Measurements from ENCODE around the gene MYH7.
A peak's percentile ranks its signal among the peaks of the same experiment; 100 is the strongest.
"Not testable (repeated sequence)": the region's sequence is repeated elsewhere in the genome, so short reads cannot be mapped to it uniquely, and the experiment has no call there.

Gene MYH7

DNA sequence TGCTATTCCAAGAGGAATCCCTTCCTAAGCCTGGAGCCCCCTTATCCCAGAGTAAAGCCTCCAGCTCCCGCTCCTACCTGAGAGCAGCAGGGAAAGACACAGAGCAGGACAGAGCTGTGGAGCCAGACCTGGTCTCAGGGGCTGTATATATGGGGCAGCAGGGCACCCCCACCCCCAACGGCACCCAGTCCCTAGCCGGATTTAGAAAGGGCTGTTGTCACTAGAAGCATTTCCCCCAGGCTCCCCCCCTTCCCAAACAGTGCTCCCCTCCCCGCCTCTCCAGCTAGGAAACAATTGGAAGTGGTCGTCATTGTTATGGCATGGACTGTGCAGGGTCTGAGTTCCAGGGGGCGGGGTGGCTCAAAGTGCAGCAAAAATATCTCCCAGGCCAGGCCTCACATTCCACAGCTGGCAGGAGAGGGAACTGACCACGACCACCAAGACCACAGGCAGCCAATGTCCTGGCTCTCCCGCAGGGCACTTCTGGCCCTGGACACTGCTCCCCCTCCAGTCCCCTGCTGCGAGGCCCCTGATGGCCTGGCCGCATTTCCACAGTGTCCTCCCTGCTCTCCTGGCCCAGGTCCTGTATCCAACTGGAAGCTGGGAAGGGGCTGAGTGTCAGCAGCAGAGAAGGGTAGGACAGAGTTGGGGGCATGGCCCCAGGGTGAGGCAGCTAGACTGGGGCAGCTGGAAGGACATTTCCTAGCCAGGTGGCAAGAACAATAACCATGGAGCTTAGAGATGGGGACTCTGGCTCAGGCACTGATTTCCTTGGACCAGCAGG, at the start of gene MYH7:
Gene MYH7 (minus strand): TSS at position 118 of the 784 bp plus-strand sequence. CDS start 1,928 bp downstream, outside the sequence.
- no peak for DNase-seq (ENCODE audit: low read depth)

DNA sequence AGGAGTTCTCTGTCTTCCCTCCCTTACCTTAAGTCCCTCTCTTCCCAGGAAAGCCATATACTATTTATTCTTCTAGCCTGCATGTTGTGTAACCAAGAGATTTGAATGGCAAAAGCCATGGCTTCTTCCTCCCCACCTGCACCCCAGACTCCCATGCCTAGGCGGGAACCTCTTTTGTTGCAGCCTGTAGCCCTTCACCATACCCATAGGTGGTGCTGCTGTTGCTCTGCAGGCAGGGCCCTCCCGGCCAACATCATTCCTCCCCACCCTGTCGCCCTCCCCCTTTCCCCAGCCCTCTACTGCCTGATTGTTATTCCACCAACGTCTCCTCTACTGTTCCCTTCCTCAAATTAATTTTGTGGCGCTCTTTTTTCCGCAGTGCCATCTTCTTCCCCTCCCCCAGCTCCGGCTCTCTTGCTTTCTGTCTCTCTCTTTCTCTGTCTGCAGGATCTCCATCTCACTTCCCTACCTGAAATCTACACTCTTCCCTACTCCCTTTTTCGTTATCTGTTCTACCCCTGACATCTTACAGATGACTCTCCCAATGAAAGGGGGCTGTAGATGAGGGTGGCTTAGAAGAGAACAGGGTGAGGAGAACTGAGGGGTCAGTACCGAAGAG, 47.9 kb upstream of the MYH7 start:
- DNase-seq (ENCODE audit: low read depth): no peak

DNA sequence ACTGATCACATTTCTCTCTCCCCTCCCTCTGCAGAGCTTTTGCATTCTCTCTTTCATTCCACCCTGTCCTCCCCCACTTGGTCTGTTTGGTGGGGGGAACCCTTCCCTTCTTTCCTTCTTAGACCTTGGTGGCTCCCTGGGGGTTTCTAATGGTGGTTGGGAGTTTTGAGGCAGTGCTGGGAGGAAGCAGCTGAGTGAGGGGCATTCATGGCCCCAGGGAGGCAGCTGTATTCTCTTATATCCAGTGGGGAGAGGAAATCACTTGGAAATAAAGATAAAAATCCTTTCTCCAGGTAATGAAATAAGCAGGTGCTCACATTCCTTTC, 47.3 kb upstream of the MYH7 start:
- DNase-seq (ENCODE audit: low read depth): no peak

DNA sequence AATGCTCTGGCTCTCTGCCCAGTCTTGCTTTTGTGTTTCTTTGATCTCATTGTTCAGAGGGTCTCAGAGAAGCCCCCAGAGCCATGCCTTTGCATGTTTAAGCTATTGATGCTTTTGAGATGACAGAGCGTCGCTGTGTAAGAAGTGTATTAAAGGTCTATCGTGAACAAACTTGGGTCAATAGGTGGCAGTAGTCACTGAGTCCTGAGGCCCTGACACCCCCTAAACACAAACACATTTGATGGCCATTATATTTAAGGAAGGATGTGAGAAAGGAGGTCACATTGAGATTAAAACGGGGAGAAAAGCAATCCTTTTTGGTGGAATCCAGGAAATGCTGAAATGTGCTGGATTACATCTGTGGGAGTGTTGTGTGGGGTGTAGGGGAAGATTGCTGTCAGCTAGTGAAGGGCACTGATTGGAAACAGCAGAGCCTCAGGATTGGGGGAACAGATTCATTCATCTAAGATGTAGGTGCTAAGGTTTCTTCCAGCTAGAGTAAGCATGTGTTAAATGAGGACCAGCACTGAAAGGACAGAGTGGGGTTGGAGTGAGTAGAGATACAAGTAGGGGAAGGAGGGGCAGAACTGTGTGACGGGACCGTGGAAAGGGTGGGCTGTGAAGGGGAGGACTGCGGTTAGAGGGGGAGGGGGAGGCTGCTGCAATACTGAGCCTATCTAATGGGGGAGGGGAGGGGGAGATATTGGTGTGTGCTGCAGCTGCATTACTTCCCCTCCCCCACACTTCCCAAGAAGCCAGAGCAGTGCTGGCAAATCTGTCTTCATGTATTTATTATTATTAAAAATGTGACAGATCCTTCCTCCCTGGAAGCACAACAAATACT, 46.7 kb upstream of the MYH7 start:
- DNase-seq (ENCODE audit: low read depth): no peak

DNA sequence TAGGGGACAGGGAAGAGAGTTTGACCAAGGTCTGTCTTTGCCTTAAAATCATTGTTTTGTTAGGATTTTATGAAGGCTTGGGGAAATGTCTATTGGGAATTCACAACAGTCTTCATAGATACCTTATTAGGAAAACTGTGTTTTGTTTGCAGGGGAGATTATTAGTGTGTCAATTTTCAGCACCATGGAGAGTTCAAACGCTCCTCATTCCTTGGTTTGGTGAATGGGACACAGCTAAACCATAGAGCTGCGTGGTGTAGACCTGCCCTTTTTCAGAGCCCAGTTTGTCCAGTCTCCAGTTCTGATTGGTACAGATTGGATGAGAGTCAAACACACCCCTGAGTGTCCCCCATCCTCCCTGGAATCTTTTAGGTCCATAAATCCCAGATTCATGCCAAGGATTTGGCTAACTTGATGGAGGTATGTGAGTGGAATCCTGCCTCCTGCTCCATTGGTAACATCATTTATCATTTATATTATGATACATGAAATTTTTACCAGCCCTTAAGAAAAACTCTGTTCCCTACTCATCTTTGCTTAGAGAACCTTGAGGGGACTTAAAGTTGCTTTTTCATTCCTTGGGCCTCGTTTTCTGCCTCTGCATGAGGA, 46.0 kb upstream of the MYH7 start:
- DNase-seq (ENCODE audit: low read depth): no peak

DNA sequence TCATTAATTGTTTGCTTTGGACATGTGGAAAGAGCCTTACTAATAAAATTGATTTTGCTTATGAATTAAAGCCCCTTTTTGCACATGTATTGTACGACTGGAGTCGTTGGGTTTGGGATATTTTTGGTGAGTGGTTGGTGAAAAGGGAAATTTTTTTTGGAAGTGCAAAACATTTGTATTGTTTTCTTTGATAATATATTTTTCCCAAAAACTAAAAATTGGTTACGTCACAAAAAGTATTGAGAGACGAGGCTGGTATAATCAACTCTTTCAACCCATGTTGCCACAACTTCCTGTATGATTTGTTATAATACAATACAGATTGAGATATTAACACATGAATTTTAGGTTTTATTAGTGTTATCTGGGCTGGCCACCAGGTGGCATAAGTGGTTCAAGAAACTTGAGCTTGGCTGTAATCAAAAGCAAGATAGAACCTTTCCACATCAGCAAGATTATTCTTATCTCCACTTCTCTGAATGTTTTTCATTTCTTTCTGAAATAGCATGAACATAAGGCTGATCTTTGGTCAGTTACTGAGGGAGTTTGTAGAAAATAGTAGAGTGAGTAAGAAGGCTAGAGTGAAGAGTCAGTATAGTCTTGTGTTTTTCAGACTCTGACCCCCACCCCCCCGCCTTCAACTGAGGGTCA, 42.8 kb upstream of the MYH7 start:
- DNase-seq (ENCODE audit: low read depth): peak; percentile 35

DNA sequence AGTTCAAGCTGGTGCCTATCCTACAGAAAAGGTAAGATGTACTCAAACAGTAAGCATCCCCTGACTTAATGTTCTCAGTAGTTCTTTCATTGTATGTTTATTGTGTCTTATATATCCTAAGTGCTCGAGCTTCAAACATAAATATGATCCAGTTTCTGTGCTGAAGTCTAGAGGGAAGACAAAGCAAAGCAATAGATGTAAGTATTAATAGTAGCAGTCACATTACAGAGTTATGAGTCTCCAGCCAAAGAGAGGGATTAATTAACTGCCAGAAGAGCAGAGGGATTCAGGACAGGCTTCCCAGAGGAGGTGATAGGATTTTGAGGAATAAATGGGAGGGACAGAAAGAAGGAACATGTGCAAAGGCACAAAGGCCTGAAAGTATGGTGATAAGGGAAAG, 35.5 kb upstream of the MYH7 start:
- no peak for DNase-seq (ENCODE audit: low read depth)

DNA sequence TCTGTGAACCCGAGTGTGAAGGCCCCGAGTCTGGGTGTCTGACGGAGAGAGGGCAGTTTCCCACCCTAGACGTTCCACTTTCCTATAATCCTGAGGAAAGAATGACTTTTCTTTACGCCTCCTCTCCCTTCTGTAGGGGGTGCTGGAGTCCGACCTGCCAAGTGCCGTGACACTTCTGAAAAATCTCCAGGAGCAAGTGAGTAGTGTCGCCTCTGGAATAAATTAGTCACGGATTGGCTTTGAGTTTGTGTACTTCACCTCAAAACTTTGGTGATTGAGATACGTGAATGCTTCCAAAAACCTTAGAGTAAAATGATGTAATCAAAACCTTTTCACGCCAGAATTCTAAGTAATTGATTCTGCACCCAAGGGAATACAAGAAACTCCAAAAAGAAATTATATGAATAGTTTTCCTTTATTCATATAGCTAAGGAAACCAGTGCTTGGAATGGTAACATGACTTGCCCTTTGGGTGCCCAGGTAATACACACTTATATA, 34.5 kb upstream of the MYH7 start:
- DNase-seq (ENCODE audit: low read depth): no peak

DNA sequence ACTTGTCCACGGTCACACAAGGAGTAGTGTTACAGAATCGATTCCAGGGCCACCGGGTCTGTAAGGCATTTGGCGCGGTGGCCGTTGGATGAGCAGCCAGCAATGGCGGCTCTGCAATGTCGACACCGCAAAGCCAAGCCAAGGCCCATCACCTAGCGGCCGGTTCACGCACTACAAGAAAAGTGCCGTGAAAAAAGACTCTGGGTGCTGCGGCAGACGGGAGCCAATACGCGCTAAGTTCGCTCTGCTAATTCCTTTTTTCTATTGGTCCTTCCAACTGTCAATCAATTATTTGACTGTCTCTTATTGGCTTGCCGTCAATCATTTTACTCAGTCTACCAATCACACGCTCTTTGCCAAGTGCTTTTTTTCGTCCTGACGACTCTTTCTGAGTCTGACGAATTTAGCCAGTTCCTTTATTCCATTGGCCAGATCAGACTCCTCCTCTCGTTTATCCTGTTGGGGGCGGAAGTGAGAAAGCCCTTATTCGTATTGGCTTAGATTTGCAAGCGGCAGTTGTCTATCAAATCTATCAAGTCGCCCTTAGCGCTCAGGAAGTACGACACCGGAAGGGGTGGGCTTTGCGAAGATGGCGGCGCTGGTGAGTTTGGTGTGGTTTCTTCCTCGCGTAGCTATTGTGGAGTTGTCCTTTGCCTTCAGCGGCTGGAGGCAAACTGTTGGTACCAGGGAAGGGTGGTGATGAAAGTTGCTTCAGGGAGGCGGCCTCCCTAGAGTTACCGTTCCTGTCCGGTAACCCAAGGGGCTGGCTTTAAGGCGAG, 33.9 kb upstream of the MYH7 start, which contains the start of gene NGDN:
Gene NGDN (plus strand): TSS at position 577 of the 779 bp plus-strand sequence. CDS start 13 bp downstream, at position 590.
- peak; percentile 100 for DNase-seq (ENCODE audit: low read depth)

DNA sequence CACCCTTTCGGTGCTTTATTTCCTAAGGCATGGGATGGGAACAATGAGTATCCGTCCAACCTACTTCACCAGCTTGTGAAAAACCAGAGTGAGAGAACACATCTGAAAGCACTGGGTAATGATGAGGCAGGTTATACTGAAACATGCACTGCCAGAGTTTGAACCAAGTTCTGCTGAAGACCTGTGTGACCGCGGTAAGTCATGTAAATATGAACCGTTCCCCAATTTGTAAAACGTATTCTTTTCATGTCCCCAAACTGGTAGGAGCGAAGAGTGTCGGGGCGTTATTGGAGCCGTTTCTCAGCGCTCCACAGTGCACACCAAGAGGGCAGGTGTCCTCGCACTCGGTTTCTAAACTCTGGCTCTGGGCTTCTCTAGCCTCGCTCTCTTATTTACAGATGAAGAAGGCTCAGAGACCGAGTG, 33.3 kb upstream of the MYH7 start:
- DNase-seq (ENCODE audit: low read depth): no peak

DNA sequence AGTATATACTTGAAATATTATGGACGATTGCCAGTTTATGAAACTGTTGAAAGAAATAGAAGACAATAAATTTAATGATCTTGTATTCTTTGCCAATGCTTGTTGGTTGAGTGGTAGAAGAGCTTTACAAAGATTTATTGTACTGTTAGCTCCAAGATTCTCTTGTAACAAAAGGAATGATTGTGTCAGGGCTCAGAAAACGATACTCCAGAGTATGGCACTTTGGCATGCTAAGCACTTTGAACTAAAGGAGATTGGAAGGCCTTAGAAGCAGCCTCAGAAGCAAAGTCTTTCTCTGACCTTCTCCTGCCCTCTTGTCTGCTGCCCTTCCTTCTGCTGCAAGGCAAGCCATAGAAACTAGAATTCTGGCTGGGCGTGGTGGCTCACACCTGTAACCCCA, 29.8 kb upstream of the MYH7 start:
- DNase-seq (ENCODE audit: low read depth): no peak

DNA sequence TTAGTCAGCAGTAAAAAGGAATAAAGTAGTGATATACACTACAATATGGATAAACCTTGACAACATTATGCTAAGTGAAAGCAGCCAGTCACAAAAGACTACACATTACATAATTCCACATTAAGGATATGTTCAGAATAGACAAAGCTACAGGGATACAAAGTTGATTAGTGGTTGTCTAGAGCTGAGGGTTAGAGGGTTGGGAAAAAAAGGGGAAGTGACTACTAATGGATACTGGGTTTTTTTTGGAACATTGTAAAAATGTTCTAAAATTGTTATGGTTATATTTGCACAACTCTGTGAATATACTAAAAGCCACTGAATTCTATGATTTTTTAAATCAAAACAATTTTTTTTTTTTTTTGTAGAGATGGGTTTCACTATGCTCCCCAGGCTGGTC, 29.2 kb upstream of the MYH7 start:
- DNase-seq (ENCODE audit: low read depth): no peak

DNA sequence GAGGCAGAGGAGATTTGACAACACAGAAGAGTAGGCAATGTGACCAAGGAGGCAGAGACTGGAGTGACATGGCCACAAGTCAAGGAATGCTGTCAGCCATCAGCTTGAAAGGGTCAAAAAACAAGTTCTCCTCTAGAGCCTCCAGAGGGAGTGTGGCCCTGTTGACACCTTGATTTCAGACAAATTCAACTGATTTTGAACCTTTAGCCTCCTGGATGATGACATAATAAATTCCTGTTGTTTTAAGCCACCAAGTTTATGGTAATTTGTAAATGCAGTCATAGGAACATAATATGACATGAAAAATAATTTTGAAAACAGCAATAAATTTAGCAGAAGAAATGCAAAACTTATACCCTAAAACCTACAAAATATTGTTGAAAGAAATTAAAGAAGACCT, 25.5 kb upstream of the MYH7 start:
- DNase-seq (ENCODE audit: low read depth): no peak

DNA sequence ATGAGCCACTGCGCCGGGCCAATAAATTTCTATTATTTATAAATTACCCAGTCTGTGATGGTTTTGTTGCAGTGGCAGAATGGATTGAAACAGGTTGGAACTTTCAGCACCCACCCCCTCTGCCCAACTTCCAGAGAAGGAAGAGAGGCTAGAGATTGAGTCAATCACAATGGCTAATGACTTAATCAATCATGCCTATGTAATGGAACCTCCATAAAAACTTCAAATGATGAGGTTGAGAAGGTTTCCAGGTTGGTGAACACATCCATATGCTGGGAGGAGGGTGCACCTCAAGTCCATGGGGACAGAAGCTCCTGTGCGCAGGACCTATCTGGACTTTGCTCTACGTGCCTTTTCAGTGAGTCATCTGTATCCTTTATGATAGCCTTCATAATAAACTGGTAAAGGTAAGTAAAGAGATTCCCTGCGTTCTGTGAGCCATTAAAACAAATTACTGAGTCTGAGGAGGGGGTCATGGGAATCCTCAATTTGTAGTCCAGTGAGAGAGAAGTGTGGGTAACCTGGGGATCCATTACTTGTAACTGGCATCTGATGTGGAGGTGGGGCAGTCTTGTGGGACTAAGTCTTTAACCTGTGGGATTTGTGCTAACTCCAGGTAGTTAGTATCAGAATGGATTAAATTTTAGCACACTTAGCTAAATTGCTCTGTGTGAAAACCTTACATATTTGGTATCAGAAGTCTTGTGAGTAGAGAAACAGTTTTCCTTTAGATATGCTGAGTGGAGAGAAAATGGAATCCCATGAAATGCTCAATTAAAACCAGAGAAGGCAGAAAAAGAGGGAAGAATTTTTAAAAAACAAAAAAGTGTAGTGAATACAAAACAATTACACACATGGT, 22.4 kb upstream of the MYH7 start:
- DNase-seq (ENCODE audit: low read depth): no peak

DNA sequence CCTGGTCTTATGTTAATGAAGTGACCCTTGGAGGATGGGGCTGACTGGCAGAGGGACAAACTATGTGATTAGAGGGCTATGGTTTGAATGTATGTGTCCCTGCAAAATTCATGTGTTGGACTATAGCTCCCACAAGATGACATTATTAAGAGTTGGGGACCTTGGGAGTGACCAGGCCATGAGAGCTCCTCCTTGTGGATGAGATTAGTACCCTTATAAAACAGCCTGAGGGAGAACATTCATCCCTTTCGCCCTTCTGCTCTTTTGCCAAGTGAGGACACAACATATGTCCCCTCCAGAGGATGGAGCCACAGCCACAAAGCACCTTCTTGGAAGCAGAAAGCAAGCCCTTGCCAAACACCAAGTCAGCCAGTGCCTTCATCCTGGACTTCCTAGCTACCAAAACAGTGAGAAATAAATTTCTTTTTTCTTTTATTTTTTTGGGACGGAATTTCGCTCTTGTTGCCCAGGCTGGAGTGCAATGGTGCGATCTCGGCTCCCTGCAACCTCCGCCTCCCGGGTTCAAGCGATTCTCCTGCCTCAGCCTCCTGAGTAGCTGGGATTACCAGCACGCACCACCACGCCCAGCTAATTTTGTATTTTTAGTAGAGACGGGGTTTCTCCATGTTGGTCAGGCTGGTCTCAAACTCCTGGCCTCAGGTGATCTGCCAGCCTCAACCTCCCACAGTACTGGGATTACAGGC, 21.6 kb upstream of the MYH7 start:
- not testable (repeated sequence) for DNase-seq (ENCODE audit: low read depth)

DNA sequence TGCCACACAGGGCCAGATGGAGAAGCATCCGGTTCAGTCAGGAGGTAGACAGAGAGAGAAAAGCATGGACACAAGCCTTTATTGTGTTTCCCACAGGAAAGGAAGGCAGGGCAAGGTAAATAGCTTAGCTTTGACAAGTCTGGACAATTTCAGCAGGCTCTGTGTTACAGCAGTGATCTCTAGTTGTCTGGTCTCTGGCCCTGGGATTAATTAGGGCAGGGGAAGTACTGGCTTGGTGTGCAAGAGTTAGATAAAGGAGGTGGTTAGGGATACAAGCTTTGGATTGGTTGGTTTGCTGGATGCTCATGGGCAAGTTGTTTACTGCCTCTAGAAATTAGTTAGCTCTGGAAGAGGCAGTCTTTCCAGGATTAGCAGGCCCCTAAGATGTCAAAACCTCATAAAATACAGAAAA, 19.0 kb upstream of the MYH7 start:
- no peak for DNase-seq (ENCODE audit: low read depth)

DNA sequence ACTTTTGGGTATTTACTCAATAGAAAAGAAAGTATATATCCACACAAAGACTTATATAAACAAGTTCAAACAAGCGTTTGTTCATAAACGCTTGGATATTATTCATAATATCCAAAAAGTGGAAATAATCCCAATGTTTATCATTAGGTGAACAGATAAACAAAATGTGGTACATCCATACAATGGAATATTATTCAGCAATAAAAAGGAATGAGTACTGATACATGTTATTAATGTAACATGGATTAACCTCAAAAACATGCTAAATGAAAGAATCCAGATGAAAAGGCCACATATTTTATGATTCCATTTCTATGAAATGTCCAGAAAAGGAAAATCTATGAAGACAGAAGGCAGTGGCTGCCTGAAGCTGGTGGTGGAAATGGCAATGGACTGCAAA, 16.8 kb upstream of the MYH7 start:
- DNase-seq (ENCODE audit: low read depth): no peak

DNA sequence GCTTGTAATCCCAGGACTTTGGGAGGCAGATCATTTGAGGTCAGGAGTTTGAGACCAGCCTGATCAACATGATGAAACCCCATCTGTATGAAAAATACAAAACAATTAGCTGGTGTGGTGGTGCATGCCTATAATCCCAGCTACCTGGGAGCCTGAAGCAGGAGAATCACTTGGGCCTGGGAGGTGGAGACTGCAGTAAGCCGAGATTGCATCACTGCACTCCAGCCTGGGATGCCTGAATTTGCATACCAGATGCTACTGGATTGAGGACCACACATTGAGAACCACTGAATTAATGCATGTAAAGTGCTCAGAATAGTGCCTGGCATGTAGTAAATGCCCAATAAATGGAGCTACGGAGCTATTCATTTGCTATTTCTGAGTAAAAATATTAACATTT, 14.9 kb upstream of the MYH7 start:
- no peak for DNase-seq (ENCODE audit: low read depth)

DNA sequence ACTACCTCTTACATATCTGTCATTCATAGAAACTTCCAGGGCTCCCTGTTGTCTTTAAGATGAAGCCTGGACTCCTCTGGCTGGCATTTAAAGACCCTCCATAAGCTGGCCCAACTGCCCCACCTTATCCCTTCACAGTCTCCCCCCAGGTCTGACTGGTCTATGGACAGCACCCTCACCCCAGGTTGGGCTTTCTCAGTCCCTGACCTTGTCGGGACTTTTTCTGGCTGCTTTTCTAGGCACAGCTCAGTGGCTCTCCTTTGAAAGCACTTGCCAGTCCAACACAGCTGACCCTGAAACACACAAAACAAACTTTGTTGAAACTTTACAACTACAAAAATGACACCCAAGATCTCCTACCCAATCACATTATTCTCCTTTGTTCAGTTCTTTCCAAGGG, 13.9 kb upstream of the MYH7 start:
- no peak for DNase-seq (ENCODE audit: low read depth)

Measured in stromal cell of bone marrow (primary cell).